Fibroblast of lung (primary cell): ENCODE data around the gene SNRPA1. TPM values are rescaled to one million over a fixed set of nuclear protein-coding genes. Genes with fewer than 3 reads are reported as not detected.
A peak's percentile ranks its signal among the peaks of the same experiment; 100 is the strongest.

ENCODE experiments used
- DNase-seq, 2 donors: peaks; one replicate each; pipeline versions ENCODE4 v3.0.0 to v3.0.0-alpha.2; 2010; ENCODE audit warnings: low read depth in 2 of 2
- H2AFZ ChIP-seq: 2 replicates; pipeline ENCODE4 v1.5.1; 2012; ENCODE audit warnings: low read length, control low read depth, inconsistent platforms
- H3K27ac ChIP-seq: 2 replicates; pipeline ENCODE4 v1.5.1; 2011; ENCODE audit warnings: low read length, control low read depth; ENCODE audit not compliant: insufficient read depth
- H3K27me3 ChIP-seq: 2 replicates; pipeline ENCODE4 v1.5.1; 2011; ENCODE audit warnings: mild to moderate bottlenecking, low read length; ENCODE audit not compliant: control insufficient read depth, insufficient read depth
- H3K36me3 ChIP-seq: 2 replicates; pipeline ENCODE4 v1.5.1; 2011; ENCODE audit warnings: low read length; ENCODE audit not compliant: control insufficient read depth, insufficient read depth
- H3K4me1 ChIP-seq: 2 replicates; pipeline ENCODE4 v1.5.1; 2011; ENCODE audit warnings: low read length; ENCODE audit not compliant: control insufficient read depth, insufficient read depth; ENCODE audit errors: extremely low read depth
- H3K4me2 ChIP-seq: 2 replicates; pipeline ENCODE4 v1.5.1; 2011; ENCODE audit warnings: low read length, control low read depth; ENCODE audit not compliant: insufficient read depth; ENCODE audit errors: extremely low read depth
- H3K4me3 ChIP-seq, 4 experiments: fragments of 200-600 bp in 1 of 4; sonication (generic) in 1 of 4; replicated peaks in 1 of 4; 2 replicates each; pipeline ENCODE4 v1.5.1; 2011 to 2016; ENCODE audit warnings: low read length in 4 of 4, low read depth in 3 of 4, mild to moderate bottlenecking in 3 of 4, control low read depth in 2 of 4, inconsistent platforms in 1 of 4, mixed read lengths in 1 of 4; ENCODE audit not compliant: insufficient read depth in 1 of 4; ENCODE audit errors: control extremely low read depth in 1 of 4
- H3K79me2 ChIP-seq: 2 replicates; pipeline ENCODE4 v1.5.1; 2012; ENCODE audit warnings: mild to moderate bottlenecking, low read length, inconsistent platforms; ENCODE audit not compliant: control insufficient read depth, insufficient read depth
- H3K9ac ChIP-seq: 2 replicates; pipeline ENCODE4 v1.5.1; 2011; ENCODE audit warnings: mild to moderate bottlenecking, low read length, control low read depth; ENCODE audit not compliant: insufficient read depth
- H3K9me3 ChIP-seq: 2 replicates; pipeline ENCODE4 v1.5.1; 2012; ENCODE audit warnings: low read depth, low read length; ENCODE audit not compliant: control insufficient read depth, insufficient read depth
- H4K20me1 ChIP-seq: 2 replicates; pipeline ENCODE4 v1.5.1; 2011; ENCODE audit warnings: low read length; ENCODE audit not compliant: control insufficient read depth, insufficient read depth; ENCODE audit errors: extremely low read depth
- CTCF ChIP-seq, 2 donors: IDR thresholded peaks in 1 of 2; conservative IDR thresholded peaks in 1 of 2; 1 replicate in 1 of 2; 2 replicates in 1 of 2; pipeline ENCODE4 v1.5.1; 2011 to 2012; ENCODE audit warnings: low read length in 2 of 2, control low read depth in 1 of 2, inconsistent platforms in 1 of 2, low read depth in 1 of 2, mild to moderate bottlenecking in 1 of 2
- EZH2 ChIP-seq: IDR thresholded peaks from 2 replicates; pipeline ENCODE4 v1.5.1; 2012; ENCODE audit warnings: low read length, control low read depth, mild to moderate bottlenecking; ENCODE audit errors: missing control alignments
- polyA plus RNA-seq, 2 donors: library from polyadenylated mRNA; depleted of rRNA in 1 of 2; stranded (reverse) in 1 of 2; unstranded in 1 of 2; fragments of >200 nt; gene quantifications; 2 replicates each; pipeline ENCODE4 v1.2.1, GENCODE V29; 2011 to 2012; ENCODE audit warnings: missing spikeins in 1 of 2
- total RNA-seq: library from RNA; depleted of rRNA; stranded (reverse); fragments of >200 nt; gene quantifications from 2 replicates; pipeline ENCODE4 v1.2.1, GENCODE V29; 2014

SNRPA1 gene
- total and polyA plus RNA-seq, 2 donors (not counting 1 experiment from before 2014, with no cell fraction given), result 12.9 to 90.3 TPM

- H3K27ac ChIP-seq, result no peak overlapping the region
- peaks cover 5% of the 10 kb centered on the region for H3K27me3 ChIP-seq
- no peak for DNase-seq
- no peaks in the 10 kb centered on the region for H3K79me2 ChIP-seq
- no peaks in the 10 kb centered on the region for H3K36me3 ChIP-seq
- H3K9ac ChIP-seq, result no peak overlapping the region
- H4K20me1 ChIP-seq, result no peaks in the 10 kb centered on the region
- H3K4me1 ChIP-seq, result peaks cover 9% of the 10 kb centered on the region
- no peak overlapping the region for H3K4me3 ChIP-seq
- TF ChIP-seq CTCF (conservative IDR thresholded peaks at IDR 0.05 in 1 of 2, IDR thresholded peaks at IDR 0.05 in 1 of 2; ENCODE audit: low read depth in 1 of 2, low read length in 2 of 2), result no peak
- no peak overlapping the region for H2AFZ ChIP-seq
- no peaks in the 10 kb centered on the region for H3K9me3 ChIP-seq
- no peak overlapping the region for H3K4me2 ChIP-seq
Measured at GRCh38 chr15:101262551-101262950, 32.5 kb downstream of the SNRPA1 start.

GRCh38 chr15:101258238-101259144, 36.6 kb downstream of the SNRPA1 start:
- no peaks in the 10 kb centered on the region for H3K36me3 ChIP-seq
- no peak overlapping the region for H3K9ac ChIP-seq
- no peak overlapping the region for H3K4me3 ChIP-seq
- no peaks in the 10 kb centered on the region for H4K20me1 ChIP-seq
- H3K4me2 ChIP-seq, result no peak overlapping the region
- peak; percentile 63 to 87 for DNase-seq
- H3K27me3 ChIP-seq, result peaks cover 5% of the 10 kb centered on the region
- no peak overlapping the region for H2AFZ ChIP-seq
- H3K9me3 ChIP-seq, result no peaks in the 10 kb centered on the region
- H3K4me1 ChIP-seq, result peaks cover 6% of the 10 kb centered on the region
- H3K79me2 ChIP-seq, result no peaks in the 10 kb centered on the region
- TF ChIP-seq CTCF (conservative IDR thresholded peaks at IDR 0.05 in 1 of 2, IDR thresholded peaks at IDR 0.05 in 1 of 2; ENCODE audit: low read depth in 1 of 2, low read length in 2 of 2), result peak; percentile 78 to 80
- TF ChIP-seq EZH2, result no peak
- no peak overlapping the region for H3K27ac ChIP-seq

- TF ChIP-seq EZH2 (no peak), CTCF (conservative IDR thresholded peaks at IDR 0.05 in 1 of 2, IDR thresholded peaks at IDR 0.05 in 1 of 2; ENCODE audit: low read depth in 1 of 2, low read length in 2 of 2) (peak; percentile 17 to 30)
- Histone ChIP-seq H3K27ac (no peak overlapping the region), H3K9me3 (no peaks in the 10 kb centered on the region), H3K4me1 (peaks cover 6% of the 10 kb centered on the region), H3K9ac (no peak overlapping the region), H2AFZ (no peak overlapping the region), H3K79me2 (no peaks in the 10 kb centered on the region), H3K27me3 (peaks cover 3% of the 10 kb centered on the region), H3K4me3 (no peak overlapping the region), H3K36me3 (no peaks in the 10 kb centered on the region), H4K20me1 (no peaks in the 10 kb centered on the region), H3K4me2 (no peak overlapping the region)
- no peak for DNase-seq
Measured at GRCh38 chr15:101256757-101257156, 38.3 kb downstream of the SNRPA1 start.
